GM12801 (cell line): ENCODE results near the gene PCDH8.

Experiments
- CTCF ChIP-seq: IDR thresholded peaks from one replicate; pipeline ENCODE4 v1.5.1; 2011; ENCODE audit warnings: control low read depth; ENCODE audit not compliant: insufficient read length; ENCODE audit errors: extremely low read depth

PCDH8 gene

GRCh38 chr13:52832313-52832712 is 16.1 kb downstream of the PCDH8 start:
- TF ChIP-seq CTCF, result no peak

GRCh38 chr13:52830946-52831345 is 17.5 kb downstream of the PCDH8 start:
- TF ChIP-seq CTCF, result no peak

- no peak for TF ChIP-seq CTCF
Observed at GRCh38 chr13:52827839-52828238, 20.6 kb downstream of the PCDH8 start.

- no peak for TF ChIP-seq CTCF
Observed at GRCh38 chr13:52815330-52815729, 33.1 kb downstream of the PCDH8 start.

GRCh38 chr13:52812941-52813340 is 35.5 kb downstream of the PCDH8 start:
- no peak for TF ChIP-seq CTCF

GRCh38 chr13:52811841-52812240 is 36.6 kb downstream of the PCDH8 start:
- TF ChIP-seq CTCF, result no peak

- no peak for TF ChIP-seq CTCF
Observed at GRCh38 chr13:52810526-52810925, 37.9 kb downstream of the PCDH8 start.

- TF ChIP-seq CTCF, result no peak
Observed at GRCh38 chr13:52810011-52810410, 38.4 kb downstream of the PCDH8 start.
